ENCODE data around the gene FBXO9.
A peak's percentile ranks its signal among the peaks of the same experiment; 100 is the strongest.

Gene FBXO9

GRCh38 chr6:53104916-53105315 is 39.7 kb downstream of the FBXO9 start:
- no peak for TF ChIP-seq CTCF (conservative IDR thresholded peaks at IDR 0.05; ENCODE audit: low read depth, low read length)
- no peak overlapping the region for H3K4me3 ChIP-seq (ENCODE audit: low read depth, low read length)
- DNase-seq (ENCODE audit: low read depth): no peak

- no peak overlapping the region for H3K4me3 ChIP-seq (ENCODE audit: low read depth, low read length)
These were observed 41.9 kb downstream of the FBXO9 start for GRCh38 chr6:53107091-53107490.

GRCh38 chr6:53109612-53110011 is 44.4 kb downstream of the FBXO9 start:
- DNase-seq (ENCODE audit: low read depth): no peak
- no peak for TF ChIP-seq CTCF (conservative IDR thresholded peaks at IDR 0.05; ENCODE audit: low read depth, low read length)
- H3K4me3 ChIP-seq (ENCODE audit: low read depth, low read length): no peak overlapping the region

More at GRCh38 chr6:53107091-53107490, 41.9 kb downstream of the FBXO9 start:
- peak; percentile 26 for DNase-seq (ENCODE audit: low read depth)
- no peak for TF ChIP-seq CTCF (conservative IDR thresholded peaks at IDR 0.05; ENCODE audit: low read depth, low read length)

DNA sequence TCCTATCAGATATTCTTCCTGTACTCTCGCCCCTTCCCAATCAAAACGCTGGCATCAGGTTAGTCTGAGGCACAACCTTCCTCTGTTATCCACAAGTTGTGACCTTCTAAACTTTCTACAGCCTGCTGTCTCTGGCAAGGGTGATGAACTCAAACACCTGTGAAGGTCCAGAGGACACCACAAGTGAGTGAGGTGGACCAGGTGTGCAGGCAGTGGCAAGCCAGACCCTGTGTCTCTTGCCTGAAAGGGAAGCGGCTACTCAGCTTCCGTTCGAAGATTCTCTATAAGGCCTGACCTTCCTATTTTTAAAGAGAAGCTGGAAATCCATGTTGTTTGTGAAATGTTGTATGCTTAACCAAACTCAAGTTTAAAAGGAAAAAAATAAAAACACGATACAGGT is 46.7 kb downstream of the FBXO9 start:
- TF ChIP-seq CTCF (conservative IDR thresholded peaks at IDR 0.05; ENCODE audit: low read depth, low read length): no peak
- DNase-seq (ENCODE audit: low read depth): no peak
- H3K4me3 ChIP-seq (ENCODE audit: low read depth, low read length): no peak overlapping the region

- no peak overlapping the region for H3K4me3 ChIP-seq (ENCODE audit: low read depth, low read length)
- TF ChIP-seq CTCF (conservative IDR thresholded peaks at IDR 0.05; ENCODE audit: low read depth, low read length): no peak
- DNase-seq (ENCODE audit: low read depth): no peak
These were observed 47.2 kb downstream of the FBXO9 start for GRCh38 chr6:53112404-53112803.

DNA sequence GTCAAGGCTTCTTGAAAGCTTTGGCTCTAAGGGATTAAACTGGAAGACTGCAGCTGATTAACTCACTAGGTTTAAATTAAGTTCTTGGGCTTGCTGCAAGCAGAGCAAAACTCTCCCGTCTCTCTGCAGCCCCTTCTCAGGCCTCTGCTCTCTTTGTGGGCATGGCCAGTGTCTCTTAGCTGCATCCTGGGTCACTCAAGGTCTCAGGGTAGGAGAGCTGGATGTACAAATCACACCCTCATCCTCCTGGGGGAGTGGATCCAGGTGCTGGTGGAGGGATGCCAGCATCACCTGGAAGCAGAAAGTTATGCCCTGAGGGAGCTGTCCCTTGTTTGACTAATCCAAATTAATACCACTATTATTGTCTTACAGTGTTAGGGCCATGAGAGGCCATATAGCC is 47.7 kb downstream of the FBXO9 start:
- H3K4me3 ChIP-seq (ENCODE audit: low read depth, low read length): no peak overlapping the region
- no peak for TF ChIP-seq CTCF (conservative IDR thresholded peaks at IDR 0.05; ENCODE audit: low read depth, low read length)
- no peak for DNase-seq (ENCODE audit: low read depth)

DNA sequence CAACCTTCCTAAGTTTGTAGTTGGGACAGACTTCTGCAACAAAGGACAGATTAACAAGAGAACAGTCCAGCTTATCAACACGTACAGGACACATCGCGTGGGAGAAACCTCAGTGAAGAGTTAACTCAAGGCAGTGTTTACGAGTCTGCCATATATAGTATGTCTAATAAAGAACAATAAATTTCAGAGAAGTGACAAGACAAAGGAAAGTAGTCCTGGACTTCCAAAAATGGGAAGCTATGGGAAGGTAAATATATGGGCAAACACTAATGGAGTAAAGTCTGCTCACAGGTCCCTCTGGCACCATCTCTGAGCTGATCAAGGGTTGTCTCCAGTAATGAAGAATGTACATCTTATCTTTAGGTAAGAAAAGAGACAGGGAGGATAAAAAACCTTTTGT is 48.5 kb downstream of the FBXO9 start:
- no peak for DNase-seq (ENCODE audit: low read depth)
- TF ChIP-seq CTCF (conservative IDR thresholded peaks at IDR 0.05; ENCODE audit: low read depth, low read length): no peak
- no peak overlapping the region for H3K4me3 ChIP-seq (ENCODE audit: low read depth, low read length)

Data from choroid plexus epithelial cell (primary cell).